HepG2 (cell line): ENCODE measurements around the gene FTCD. TPM values are rescaled to one million over a fixed set of nuclear protein-coding genes. Genes with fewer than 3 reads are reported as not detected.
A peak's percentile ranks its signal among the peaks of the same experiment; 100 is the strongest.

Source experiments
- ATAC-seq: fragments of 200-7000 bp; cut with Tn5 transposase; 3 replicates; pipeline ENCODE4 v1.9.1; 2020; ENCODE audit warnings: mild to moderate bottlenecking, moderate library complexity
- BruUV-seq: library from RNA; stranded (reverse); fragments of 400-500 nt; replicated peaks from 2 replicates; lab custom pipeline; 2021; lab: Mats Ljungman, UMichigan
- CTCF ChIA-PET: fragments of 300-600 bp; formaldehyde crosslinking; extraction: SDS; loops from one replicate; lab custom pipeline; 2021; ENCODE audit warnings: low total read pairs, inconsistent platforms, low intra/inter-chr PET ratio; lab: Yijun Ruan, JAX
- POLR2A ChIA-PET: fragments of 350-600 bp; sonication (Branson Sonifier 250); formaldehyde crosslinking; loops from one replicate; lab custom pipeline; 2020; ENCODE audit warnings: antibody characterized with exemption, inconsistent platforms; lab: Yijun Ruan, JAX
- DNase-seq: peaks from one replicate; pipeline ENCODE4 v3.0.0-alpha.2; 2015; ENCODE audit warnings: low spot score
- FAIRE-seq: peaks from 3 replicates; lab custom pipeline; 2011; peaks lifted over from hg19 to GRCh38; lab: Jason Lieb, UNC
- H2AFZ ChIP-seq: one replicate; pipeline ENCODE4 v1.6.1; 2011; ENCODE audit warnings: low read length, inconsistent platforms
- H3K27ac ChIP-seq: fragments of 300-600 bp; 3 replicates; pipeline ENCODE4 v1.8.0; 2011; ENCODE audit warnings: mixed run types, mild to moderate bottlenecking, mixed read lengths, low read length, inconsistent platforms; ENCODE audit not compliant: insufficient read depth; ENCODE audit errors: extremely low read length
- H3K27me3 ChIP-seq, 2 experiments: fragments of 200-600 bp in 1 of 2; 2 replicates in 1 of 2; 3 replicates in 1 of 2; pipeline versions ENCODE4 v1.6.0 to v1.8.0; 2011; ENCODE audit warnings: low read length in 2 of 2, mild to moderate bottlenecking in 2 of 2, moderate library complexity in 2 of 2, inconsistent platforms in 1 of 2; ENCODE audit not compliant: insufficient read depth in 2 of 2, control insufficient read depth in 1 of 2
- H3K36me3 ChIP-seq, 2 experiments: fragments of 200-600 bp in 1 of 2; replicated peaks in 1 of 2; 2 replicates in 1 of 2; 3 replicates in 1 of 2; pipeline versions ENCODE4 v1.5.1 to v1.8.0; 2011; ENCODE audit warnings: low read length in 2 of 2, inconsistent platforms in 1 of 2; ENCODE audit not compliant: insufficient read depth in 2 of 2, control insufficient read depth in 1 of 2
- H3K4me1 ChIP-seq: 2 replicates; pipeline ENCODE4 v1.5.1; 2012; ENCODE audit warnings: low read length, inconsistent platforms; ENCODE audit not compliant: insufficient read depth
- H3K4me2 ChIP-seq: 2 replicates; pipeline ENCODE4 v1.6.0; 2011; ENCODE audit warnings: low read depth, low read length, inconsistent platforms
- H3K4me3 ChIP-seq, 3 experiments: fragments of 200-600 bp in 1 of 3; sonication (generic), shearing (Covaris generic) in 1 of 3; replicated peaks in 1 of 3; 2 replicates each; pipeline ENCODE4 v1.5.1; 2011 to 2016; ENCODE audit warnings: low read length in 3 of 3, inconsistent platforms in 2 of 3, low read depth in 2 of 3, mild to moderate bottlenecking in 2 of 3, control low read depth in 1 of 3, mixed read lengths in 1 of 3; ENCODE audit not compliant: insufficient read depth in 1 of 3
- H3K79me2 ChIP-seq: one replicate; pipeline ENCODE4 v1.6.1; 2011; ENCODE audit warnings: low read length, inconsistent platforms; ENCODE audit not compliant: insufficient read depth
- H3K9ac ChIP-seq: 2 replicates; pipeline ENCODE4 v1.6.0; 2011; ENCODE audit warnings: mild to moderate bottlenecking, low read depth, low read length, inconsistent platforms; ENCODE audit not compliant: insufficient read depth
- H3K9me3 ChIP-seq: 2 replicates; pipeline ENCODE4 v1.5.1; 2012; ENCODE audit warnings: mild to moderate bottlenecking, low read length
- H4K20me1 ChIP-seq: 2 replicates; pipeline ENCODE4 v1.6.0; 2011; ENCODE audit warnings: inconsistent platforms, mild to moderate bottlenecking, low read length, moderate library complexity; ENCODE audit not compliant: insufficient read depth
- EED ChIP-seq: sonication (generic); formaldehyde crosslinking; IDR thresholded peaks from 2 replicates; pipeline ENCODE4 v1.5.0; 2020; ENCODE audit warnings: mild to moderate bottlenecking, missing genetic modification reagents
- ZNF263 ChIP-seq: sonication (generic); formaldehyde crosslinking; IDR thresholded peaks from 2 replicates; pipeline ENCODE4 v1.4.0; 2020; ENCODE audit warnings: missing genetic modification reagents
- WGBS: methylation state at CpG from one replicate; pipeline ENCODE4 v1.1.6; 2017; ENCODE audit warnings: low lambda C conversion rate; 5-methylcytosine and 5-hydroxymethylcytosine counted together
- in situ Hi-C: cut with HindIII; loops from 2 replicates; pipeline ENCODE4 v1.10.0; 2017; ENCODE audit warnings: low pct_unique_long_range_greater_than_20kb; ENCODE audit not compliant: extremely low pct_ligation_motif_present
- intact Hi-C: fragments of 100-400 bp; cut with micrococcal nuclease; formaldehyde crosslinking; loops from one replicate; pipeline ENCODE4 v1.10.0; 2022; ENCODE audit not compliant: unreplicated experiment
- polyA plus RNA-seq, 8 experiments: library from polyadenylated mRNA; depleted of rRNA in 3 of 8; stranded (reverse) in 7 of 8; unstranded in 1 of 8; fragments of >200 nt; fragmentation: Illumina TruSeq in 4 of 8; extraction: Trizol in 4 of 8; gene quantifications; 2 replicates each; pipeline versions ENCODE4 v1.2.1 to v1.2.3, GENCODE V29; 2011 to 2016; ENCODE audit warnings: low read depth in 4 of 8, missing spikeins in 1 of 8, mixed read lengths in 1 of 8; ENCODE audit not compliant: insufficient read depth in 1 of 8
- total RNA-seq, 5 experiments: library from RNA; depleted of rRNA; stranded (reverse); fragments of >200 nt; fragmentation: Illumina TruSeq; extraction: Trizol; gene quantifications; 2 replicates each; pipeline ENCODE4 v1.2.3, GENCODE V29; 2016; ENCODE audit warnings: low read depth in 1 of 5
- TF ChIP-seq, protein P1 (sequence below), 2 experiments: fragments of 450-650 bp in 1 of 2; sonication (generic) in 1 of 2; formaldehyde crosslinking in 1 of 2; IDR thresholded peaks; 2 replicates each; pipeline versions ENCODE4 v1.6.1 to v1.8.0; 2016 to 2022; ENCODE audit warnings: antibody characterized with exemption in 1 of 2, mild to moderate bottlenecking in 1 of 2, missing genetic modification reagents in 1 of 2

Gene FTCD
- total and polyA plus RNA-seq, 2 of the 13 experiments (the other 11 are each of a cell fraction or from before 2014, with no cell fraction given), result 75.7 to 105 TPM

- intact Hi-C loops (loop anchor here (10.0 kb wide), 1 partner anchor 220 kb away; no protein-coding TSS in a partner anchor), in situ Hi-C loops (no loop called here)
- Histone ChIP-seq H2AFZ (no peak overlapping the region), H3K36me3 (peaks cover 25 to 82% of the 10 kb centered on the region in 2 experiments), H3K9me3 (no peaks in the 10 kb centered on the region), H3K4me1 (peaks cover 15% of the 10 kb centered on the region; the same call in 1 of the 2 replicates), H3K27me3 (no peaks in the 10 kb centered on the region), H4K20me1 (0 out of 2 replicates have a peak, but pooled peaks cover 2% of the 10 kb centered on the region), H3K4me2 (no peak overlapping the region), H3K27ac (no peak overlapping the region), H3K4me3 (no peak overlapping the region), H3K79me2 (no peaks in the 10 kb centered on the region), H3K9ac (no peak overlapping the region)
- ChIA-PET POLR2A (no interaction called here), CTCF (no interaction called here)
- ATAC-seq, result no peak
- TF ChIP-seq ZNF263 (0 out of 2 replicates have a peak, but pooled peaks have one; percentile 46), EED (no peak)
- TF ChIP-seq, protein P1, sequence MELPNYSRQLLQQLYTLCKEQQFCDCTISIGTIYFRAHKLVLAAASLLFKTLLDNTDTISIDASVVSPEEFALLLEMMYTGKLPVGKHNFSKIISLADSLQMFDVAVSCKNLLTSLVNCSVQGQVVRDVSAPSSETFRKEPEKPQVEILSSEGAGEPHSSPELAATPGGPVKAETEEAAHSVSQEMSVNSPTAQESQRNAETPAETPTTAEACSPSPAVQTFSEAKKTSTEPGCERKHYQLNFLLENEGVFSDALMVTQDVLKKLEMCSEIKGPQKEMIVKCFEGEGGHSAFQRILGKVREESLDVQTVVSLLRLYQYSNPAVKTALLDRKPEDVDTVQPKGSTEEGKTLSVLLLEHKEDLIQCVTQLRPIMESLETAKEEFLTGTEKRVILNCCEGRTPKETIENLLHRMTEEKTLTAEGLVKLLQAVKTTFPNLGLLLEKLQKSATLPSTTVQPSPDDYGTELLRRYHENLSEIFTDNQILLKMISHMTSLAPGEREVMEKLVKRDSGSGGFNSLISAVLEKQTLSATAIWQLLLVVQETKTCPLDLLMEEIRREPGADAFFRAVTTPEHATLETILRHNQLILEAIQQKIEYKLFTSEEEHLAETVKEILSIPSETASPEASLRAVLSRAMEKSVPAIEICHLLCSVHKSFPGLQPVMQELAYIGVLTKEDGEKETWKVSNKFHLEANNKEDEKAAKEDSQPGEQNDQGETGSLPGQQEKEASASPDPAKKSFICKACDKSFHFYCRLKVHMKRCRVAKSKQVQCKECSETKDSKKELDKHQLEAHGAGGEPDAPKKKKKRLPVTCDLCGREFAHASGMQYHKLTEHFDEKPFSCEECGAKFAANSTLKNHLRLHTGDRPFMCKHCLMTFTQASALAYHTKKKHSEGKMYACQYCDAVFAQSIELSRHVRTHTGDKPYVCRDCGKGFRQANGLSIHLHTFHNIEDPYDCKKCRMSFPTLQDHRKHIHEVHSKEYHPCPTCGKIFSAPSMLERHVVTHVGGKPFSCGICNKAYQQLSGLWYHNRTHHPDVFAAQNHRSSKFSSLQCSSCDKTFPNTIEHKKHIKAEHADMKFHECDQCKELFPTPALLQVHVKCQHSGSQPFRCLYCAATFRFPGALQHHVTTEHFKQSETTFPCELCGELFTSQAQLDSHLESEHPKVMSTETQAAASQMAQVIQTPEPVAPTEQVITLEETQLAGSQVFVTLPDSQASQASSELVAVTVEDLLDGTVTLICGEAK (IDR thresholded peaks at IDR 0.05), result no peak
- TF ChIP-seq, protein P1 (CRISPR knock-in tag; IDR thresholded peaks at IDR 0.05), result no peak
- WGBS, result 97% methylated on average over 26 of the region's 34 CpGs
- no peak for DNase-seq
- no TSS peak for BruUV-seq
- no peak for FAIRE-seq
Observed at GRCh38 chr21:46194374-46195334, 39.3 kb upstream of the FTCD start.
